Kidney tubule cell (primary cell): ENCODE measurements around the gene DEFB126.
"Not testable (repeated sequence)": the region's sequence is repeated elsewhere in the genome, so short reads cannot be mapped to it uniquely, and the experiment has no call there.

Source experiments
- DNase-seq: peaks from one replicate; pipeline ENCODE4 v3.0.0-alpha.2; 2018; ENCODE audit warnings: low spot score

Gene DEFB126, protein sequence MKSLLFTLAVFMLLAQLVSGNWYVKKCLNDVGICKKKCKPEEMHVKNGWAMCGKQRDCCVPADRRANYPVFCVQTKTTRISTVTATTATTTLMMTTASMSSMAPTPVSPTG

GRCh38 chr20:142290-142689 lies at the start of gene DEFB126:
DEFB126 (plus strand) TSS chr20:142590; CDS start chr20:142629, 39 bp downstream.
- no peak for DNase-seq

DNA sequence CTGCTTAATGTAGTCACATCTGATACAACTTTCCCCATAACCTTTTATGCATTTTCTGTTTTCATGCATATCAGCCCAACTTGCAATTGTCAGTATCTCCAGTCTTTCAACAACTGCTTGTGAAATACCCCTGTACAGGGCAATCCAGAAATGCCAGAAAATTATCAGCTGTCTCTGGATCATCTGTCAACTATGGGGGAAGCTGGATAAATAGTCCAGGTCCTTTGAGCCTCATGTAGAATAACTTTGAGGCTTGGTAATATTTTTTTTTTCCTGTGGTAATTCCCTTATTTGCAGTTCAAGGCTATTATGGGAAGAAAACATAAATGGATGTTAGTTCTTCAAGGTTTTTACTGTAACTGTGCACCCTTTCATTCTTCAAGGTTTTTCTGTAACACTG lies 48.7 kb upstream of the DEFB126 start:
- DNase-seq, result no peak

DNA sequence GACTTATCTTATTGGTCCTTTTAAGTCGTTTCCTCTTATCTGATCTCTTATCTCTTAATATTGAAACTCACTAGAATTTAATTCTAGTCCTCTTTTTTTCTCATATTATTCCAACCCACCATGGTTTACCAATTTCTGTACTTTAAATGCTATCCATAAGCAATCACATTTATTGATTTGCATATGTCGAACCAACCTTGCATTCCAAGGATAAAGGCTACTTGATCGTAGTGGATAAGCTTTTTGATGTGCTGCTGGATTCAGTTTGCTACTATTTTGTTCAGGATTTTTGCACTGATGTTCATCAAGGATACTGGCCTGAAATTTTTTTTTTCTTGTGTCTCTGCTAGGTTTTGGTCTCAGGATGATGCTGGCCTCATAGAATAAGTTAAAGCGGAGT lies 47.2 kb upstream of the DEFB126 start:
- no peak for DNase-seq

DNA sequence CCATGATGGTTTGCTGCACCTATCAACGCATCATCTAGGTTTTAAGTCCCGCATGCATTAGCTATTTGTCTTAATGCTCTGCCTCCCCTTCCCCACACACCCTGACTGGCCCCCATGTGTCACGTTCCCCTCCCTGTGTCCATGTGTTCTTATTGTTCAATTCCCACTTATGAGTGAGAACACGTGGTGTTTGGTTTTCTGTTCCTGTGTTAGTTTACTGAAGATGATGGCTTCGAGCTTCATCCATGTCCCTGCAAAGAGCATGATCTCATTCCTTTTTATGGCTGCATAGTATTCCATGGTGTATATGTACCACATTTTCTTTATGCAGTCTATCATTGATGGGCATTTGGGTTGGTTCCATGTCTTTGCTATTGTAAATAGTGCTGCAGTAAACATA lies 44.7 kb upstream of the DEFB126 start:
- not testable (repeated sequence) for DNase-seq

DNA sequence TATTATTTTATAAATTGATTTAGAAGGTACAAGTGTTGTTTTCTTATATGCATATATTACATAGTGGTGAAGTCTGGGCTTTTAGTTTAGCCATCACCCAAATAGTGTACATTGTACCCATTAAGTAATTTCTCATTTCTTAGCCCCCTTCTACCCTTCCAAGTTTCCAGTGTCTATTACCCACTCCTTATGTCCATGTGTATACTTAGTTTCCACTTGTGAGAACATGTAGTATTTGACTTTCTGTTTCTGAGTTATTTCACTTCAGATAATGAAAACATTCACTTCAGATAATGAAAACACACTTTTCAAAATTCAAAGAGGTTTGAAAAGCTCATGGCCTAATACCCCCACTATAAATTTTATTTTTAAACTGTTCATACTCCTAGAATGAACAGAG lies 40.4 kb upstream of the DEFB126 start:
- DNase-seq, result no peak

- no peak for DNase-seq
Observed at GRCh38 chr20:103456-103855, 38.9 kb upstream of the DEFB126 start.

GRCh38 chr20:112396-112795 lies 30.0 kb upstream of the DEFB126 start:
- DNase-seq, result no peak

DNA sequence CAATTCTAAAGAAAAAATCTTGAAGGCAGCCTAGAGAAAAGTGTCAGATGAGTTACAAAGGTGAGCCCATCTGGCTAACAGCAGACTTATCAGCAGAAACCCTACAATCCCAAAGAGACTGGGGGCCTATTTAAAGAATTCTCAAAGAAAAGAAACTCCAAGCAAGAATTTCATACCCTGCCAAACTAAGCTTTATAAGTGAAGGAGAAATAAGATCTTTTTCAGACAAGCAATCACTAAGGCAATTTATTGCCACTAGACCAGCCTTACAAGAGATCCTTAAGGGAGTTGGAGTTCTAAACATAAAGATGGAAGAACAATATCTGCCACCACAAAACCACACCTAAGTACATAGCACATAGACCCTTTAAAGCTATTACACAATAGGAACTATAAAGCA lies 24.9 kb upstream of the DEFB126 start:
- DNase-seq, result no peak

GRCh38 chr20:129786-130323 lies 12.5 kb upstream of the DEFB126 start:
- not testable (repeated sequence) for DNase-seq

DNA sequence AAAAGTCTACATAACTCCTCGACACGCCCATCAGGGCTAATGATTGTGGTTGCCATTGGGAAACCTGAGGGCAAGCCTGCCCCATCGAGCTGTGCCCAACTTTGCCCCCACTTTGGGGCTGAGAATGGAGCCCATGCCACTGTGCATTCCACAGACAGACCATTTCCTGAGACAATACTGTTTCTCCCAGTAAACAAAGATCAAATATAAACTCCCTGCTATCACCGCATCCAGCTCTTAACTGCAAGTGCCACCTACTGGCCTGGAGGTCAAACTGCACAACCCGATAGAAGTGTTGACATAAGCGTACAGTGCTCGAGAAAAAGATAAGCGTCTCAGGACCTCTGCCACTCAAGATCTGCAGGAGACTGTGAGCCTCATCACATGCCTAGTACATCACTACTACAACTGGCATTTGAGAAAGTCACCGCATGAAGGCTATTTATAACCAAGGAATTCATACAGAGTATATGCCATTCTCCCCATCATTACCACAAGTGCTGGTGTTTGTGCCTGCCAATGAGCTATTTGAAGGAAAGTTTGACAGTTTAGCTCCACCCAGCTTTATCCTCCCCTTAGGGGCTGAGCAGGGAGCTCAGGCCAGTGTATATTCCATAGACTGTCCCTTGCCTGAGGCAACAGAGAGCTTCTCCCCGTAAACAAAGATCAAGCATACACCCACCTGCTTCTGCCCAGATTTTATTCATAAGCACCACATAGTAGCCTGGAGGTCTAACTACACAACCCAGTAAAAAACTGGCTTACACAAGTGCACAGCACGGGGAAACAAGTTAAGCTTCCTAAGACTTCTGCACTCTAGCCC lies 4.5 kb upstream of the DEFB126 start:
- DNase-seq, result no peak

GRCh38 chr20:145877-146276 lies 3.5 kb downstream of the DEFB126 start:
- DNase-seq, result no peak

- no peak for DNase-seq
Observed at GRCh38 chr20:152131-152530, 9.7 kb downstream of the DEFB126 start.

GRCh38 chr20:157154-157553 lies 14.8 kb downstream of the DEFB126 start, which contains the start of gene DEFB127:
DEFB127 (plus strand) TSS chr20:157454; CDS start chr20:157545, 91 bp downstream.
- no peak for DNase-seq

DNA sequence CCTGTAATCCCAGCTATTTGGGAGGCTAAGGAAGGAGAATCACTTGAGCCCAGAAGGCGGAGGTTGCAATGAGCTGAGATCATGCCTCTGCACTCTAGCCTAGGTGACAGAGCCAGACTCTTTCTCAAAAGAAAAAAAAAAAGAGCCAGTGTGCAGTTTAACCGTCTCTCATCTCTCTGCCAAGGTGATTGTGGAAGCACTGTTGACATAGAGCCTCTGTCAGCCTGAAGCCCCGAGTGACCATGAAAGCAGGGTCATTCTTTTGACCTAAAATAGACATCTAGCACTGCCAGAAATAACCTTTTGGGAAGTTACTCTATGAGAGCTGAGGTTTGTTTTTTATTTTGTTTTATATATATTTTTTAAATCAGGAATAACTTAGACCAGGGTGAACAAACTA lies 22.2 kb downstream of the DEFB126 start:
- DNase-seq, result no peak

- DNase-seq, result no peak
Observed at GRCh38 chr20:168876-169275, 26.5 kb downstream of the DEFB126 start.

DNA sequence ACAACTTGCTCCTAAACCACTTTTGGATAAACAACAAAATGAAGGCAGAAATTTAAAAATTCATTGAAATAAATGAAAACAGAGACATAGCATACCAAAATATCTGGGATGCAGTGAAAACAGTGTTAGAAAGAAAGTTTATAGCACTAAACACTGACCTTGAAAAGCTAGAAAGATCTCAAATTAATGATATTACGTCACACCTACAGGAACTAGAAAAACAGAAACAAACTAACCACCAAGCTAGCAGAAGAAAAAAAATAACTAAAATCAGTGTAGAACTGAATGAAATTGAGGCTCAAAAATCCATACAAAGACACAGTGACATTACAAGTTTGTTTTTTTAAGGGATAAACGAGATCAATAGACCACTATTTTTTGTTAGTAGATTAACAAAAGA lies 41.9 kb downstream of the DEFB126 start:
- no peak for DNase-seq

- no peak for DNase-seq
Observed at GRCh38 chr20:187733-188132, 45.3 kb downstream of the DEFB126 start.

DNA sequence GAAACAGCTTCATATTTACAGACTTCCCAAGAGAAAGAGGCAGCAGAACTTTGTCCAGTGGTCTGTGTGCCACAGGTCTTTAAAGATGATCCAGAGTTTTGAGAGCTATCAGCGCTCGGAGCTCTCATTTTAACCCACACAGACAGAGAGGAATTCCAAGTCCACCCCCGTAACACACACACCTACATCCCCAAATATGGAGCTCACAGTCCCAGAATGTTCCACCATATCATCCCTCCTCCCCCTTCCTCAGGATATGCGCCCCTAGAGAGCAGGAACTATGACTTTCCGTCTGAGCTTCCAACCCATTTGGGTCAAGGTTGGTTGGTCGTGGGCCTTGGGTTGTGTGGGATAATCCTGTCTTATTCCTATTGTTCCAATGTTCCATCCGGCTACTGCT lies 47.2 kb downstream of the DEFB126 start, which contains the start of gene DEFB128:
DEFB128 (minus strand) TSS at position 101 of the 400 bp plus-strand sequence; CDS start at position 13, 88 bp downstream.
- no peak for DNase-seq
